PC-9 (cell line): Measurements from ENCODE around the gene AKR1B1.

Experiments used
- EZH2 ChIP-seq: fragments of 200-600 bp; sonication (generic); IDR thresholded peaks from 2 replicates; pipeline ENCODE4 v1.8.0; 2017; ENCODE audit warnings: antibody characterized with exemption, low read depth
- TF ChIP-seq, protein P1 (sequence below): fragments of 200-600 bp; sonication (generic); conservative IDR thresholded peaks from 2 replicates; pipeline ENCODE4 v1.6.1; 2017; ENCODE audit warnings: mixed run types, antibody characterized with exemption, mild to moderate bottlenecking, moderate library complexity

DNA sequence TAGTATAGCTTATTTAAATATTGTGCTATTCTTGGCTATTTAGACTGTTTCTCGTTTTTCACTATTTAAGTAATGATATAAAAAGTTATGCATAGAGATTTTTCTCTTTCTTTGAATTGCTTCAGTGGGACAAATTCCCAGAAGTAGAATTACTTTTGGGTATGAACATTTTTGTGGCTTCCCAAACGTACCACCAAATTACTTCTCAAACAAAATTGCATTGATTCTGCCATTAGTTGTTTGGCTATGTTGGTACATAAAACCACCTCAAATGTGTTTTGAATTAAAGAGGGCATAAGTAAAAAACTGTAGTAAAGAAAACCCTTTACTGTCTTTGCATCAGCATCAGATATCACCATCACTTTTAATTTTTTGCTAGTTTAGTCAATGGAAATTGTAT, 31.0 kb downstream of the AKR1B1 start:
- TF ChIP-seq, protein P1, sequence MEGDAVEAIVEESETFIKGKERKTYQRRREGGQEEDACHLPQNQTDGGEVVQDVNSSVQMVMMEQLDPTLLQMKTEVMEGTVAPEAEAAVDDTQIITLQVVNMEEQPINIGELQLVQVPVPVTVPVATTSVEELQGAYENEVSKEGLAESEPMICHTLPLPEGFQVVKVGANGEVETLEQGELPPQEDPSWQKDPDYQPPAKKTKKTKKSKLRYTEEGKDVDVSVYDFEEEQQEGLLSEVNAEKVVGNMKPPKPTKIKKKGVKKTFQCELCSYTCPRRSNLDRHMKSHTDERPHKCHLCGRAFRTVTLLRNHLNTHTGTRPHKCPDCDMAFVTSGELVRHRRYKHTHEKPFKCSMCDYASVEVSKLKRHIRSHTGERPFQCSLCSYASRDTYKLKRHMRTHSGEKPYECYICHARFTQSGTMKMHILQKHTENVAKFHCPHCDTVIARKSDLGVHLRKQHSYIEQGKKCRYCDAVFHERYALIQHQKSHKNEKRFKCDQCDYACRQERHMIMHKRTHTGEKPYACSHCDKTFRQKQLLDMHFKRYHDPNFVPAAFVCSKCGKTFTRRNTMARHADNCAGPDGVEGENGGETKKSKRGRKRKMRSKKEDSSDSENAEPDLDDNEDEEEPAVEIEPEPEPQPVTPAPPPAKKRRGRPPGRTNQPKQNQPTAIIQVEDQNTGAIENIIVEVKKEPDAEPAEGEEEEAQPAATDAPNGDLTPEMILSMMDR, result no peak
- no peak for TF ChIP-seq EZH2
